ENCODE measurements around the gene IL10RA.

- TF ChIP-seq, protein P1, sequence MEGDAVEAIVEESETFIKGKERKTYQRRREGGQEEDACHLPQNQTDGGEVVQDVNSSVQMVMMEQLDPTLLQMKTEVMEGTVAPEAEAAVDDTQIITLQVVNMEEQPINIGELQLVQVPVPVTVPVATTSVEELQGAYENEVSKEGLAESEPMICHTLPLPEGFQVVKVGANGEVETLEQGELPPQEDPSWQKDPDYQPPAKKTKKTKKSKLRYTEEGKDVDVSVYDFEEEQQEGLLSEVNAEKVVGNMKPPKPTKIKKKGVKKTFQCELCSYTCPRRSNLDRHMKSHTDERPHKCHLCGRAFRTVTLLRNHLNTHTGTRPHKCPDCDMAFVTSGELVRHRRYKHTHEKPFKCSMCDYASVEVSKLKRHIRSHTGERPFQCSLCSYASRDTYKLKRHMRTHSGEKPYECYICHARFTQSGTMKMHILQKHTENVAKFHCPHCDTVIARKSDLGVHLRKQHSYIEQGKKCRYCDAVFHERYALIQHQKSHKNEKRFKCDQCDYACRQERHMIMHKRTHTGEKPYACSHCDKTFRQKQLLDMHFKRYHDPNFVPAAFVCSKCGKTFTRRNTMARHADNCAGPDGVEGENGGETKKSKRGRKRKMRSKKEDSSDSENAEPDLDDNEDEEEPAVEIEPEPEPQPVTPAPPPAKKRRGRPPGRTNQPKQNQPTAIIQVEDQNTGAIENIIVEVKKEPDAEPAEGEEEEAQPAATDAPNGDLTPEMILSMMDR (conservative IDR thresholded peaks at IDR 0.05; ENCODE audit: low read length) = no peak
- no peak for TF ChIP-seq EZH2phosphoT487 (IDR thresholded peaks at IDR 0.05; ENCODE audit: borderline replicate concordance, low read depth, low read length)
These were observed 60.1 kb downstream of the IL10RA start for GRCh38 chr11:118046051-118046963.

All from OCI-LY7 (cell line).